ENCODE data around the gene OR51M1.
"Not testable (repeated sequence)": the region's sequence is repeated elsewhere in the genome, so short reads cannot be mapped to it uniquely, and the experiment has no call there.

The OR51M1 gene

GRCh38 chr11:5348551-5349194, 34.9 kb upstream of the OR51M1 start:
- H3K36me3 ChIP-seq (replicated peaks; ENCODE audit: insufficient read depth, low read length) = no peaks in the 10 kb centered on the region
- DNase-seq = no peak
- no peaks in the 10 kb centered on the region for H4K20me1 ChIP-seq (ENCODE audit: insufficient read depth, low read length)
- H3F3A ChIP-seq (ENCODE audit: insufficient read depth, low read length) = no peaks in the 10 kb centered on the region
- H3K79me2 ChIP-seq (ENCODE audit: low read length) = no peaks in the 10 kb centered on the region
- no peaks in the 10 kb centered on the region for H3K9me3 ChIP-seq (replicated peaks; ENCODE audit: insufficient read depth, low read length)
- no peaks in the 10 kb centered on the region for H3K4me1 ChIP-seq (ENCODE audit: low read length)
- TF ChIP-seq EZH2phosphoT487 (IDR thresholded peaks at IDR 0.05; ENCODE audit: low read length) (no peak), CTCF (IDR thresholded peaks at IDR 0.05; ENCODE audit: low read length) (no peak), EZH2 (optimal IDR thresholded peaks at IDR 0.05; ENCODE audit: low read depth, low read length) (no peak)
- no peak overlapping the region for H3K9ac ChIP-seq (ENCODE audit: low read length)
- H3K9me2 ChIP-seq (replicated peaks; ENCODE audit: insufficient read depth, low read length) = no peaks in the 10 kb centered on the region
- no peak overlapping the region for H2AFZ ChIP-seq (ENCODE audit: low read length)
- H3K4me2 ChIP-seq (ENCODE audit: low read depth, low read length) = no peak overlapping the region
- H3K4me3 ChIP-seq (ENCODE audit: low read length) = no peak overlapping the region
- H3K27me3 ChIP-seq (replicated peaks; ENCODE audit: insufficient read depth, low read length) = no peaks in the 10 kb centered on the region
- no peak overlapping the region for H3K27ac ChIP-seq (ENCODE audit: low read length)

GRCh38 chr11:5349550-5349949, 34.1 kb upstream of the OR51M1 start:
- H4K20me1 ChIP-seq (ENCODE audit: insufficient read depth, low read length) = no peaks in the 10 kb centered on the region
- no peak overlapping the region for H3K4me2 ChIP-seq (ENCODE audit: low read depth, low read length)
- no peaks in the 10 kb centered on the region for H3K27me3 ChIP-seq (replicated peaks; ENCODE audit: insufficient read depth, low read length)
- no peak overlapping the region for H3K4me3 ChIP-seq (ENCODE audit: low read length)
- H3K27ac ChIP-seq (ENCODE audit: low read length) = no peak overlapping the region
- no peaks in the 10 kb centered on the region for H3K4me1 ChIP-seq (ENCODE audit: low read length)
- H3K79me2 ChIP-seq (ENCODE audit: low read length) = no peaks in the 10 kb centered on the region
- no peak overlapping the region for H3K9ac ChIP-seq (ENCODE audit: low read length)
- no peak for TF ChIP-seq EZH2phosphoT487 (IDR thresholded peaks at IDR 0.05; ENCODE audit: low read length)
- no peak for TF ChIP-seq CTCF (IDR thresholded peaks at IDR 0.05; ENCODE audit: low read length)
- TF ChIP-seq EZH2 (optimal IDR thresholded peaks at IDR 0.05; ENCODE audit: low read depth, low read length) = no peak
- no peaks in the 10 kb centered on the region for H3K36me3 ChIP-seq (replicated peaks; ENCODE audit: insufficient read depth, low read length)
- no peak for DNase-seq
- H3F3A ChIP-seq (ENCODE audit: insufficient read depth, low read length) = no peaks in the 10 kb centered on the region
- H2AFZ ChIP-seq (ENCODE audit: low read length) = no peak overlapping the region
- H3K9me3 ChIP-seq (replicated peaks; ENCODE audit: insufficient read depth, low read length) = no peaks in the 10 kb centered on the region
- H3K9me2 ChIP-seq (replicated peaks; ENCODE audit: insufficient read depth, low read length) = no peaks in the 10 kb centered on the region

- Histone ChIP-seq H3K27ac (ENCODE audit: low read length) (no peak within 1 kb of the TSS), H3F3A (ENCODE audit: insufficient read depth, low read length) (no peaks in the 10 kb centered on the region), H3K36me3 (replicated peaks; ENCODE audit: insufficient read depth, low read length) (no peaks in the 10 kb centered on the region)
Measured at GRCh38 chr11:5351208-5351607, 32.4 kb upstream of the OR51M1 start, which contains the start of gene OR51B6. OR51B6 (plus strand) TSS chr11:5351508; CDS start chr11:5351508, 0 bp downstream.

GRCh38 chr11:5356031-5356430, 27.6 kb upstream of the OR51M1 start:
- H3K4me3 ChIP-seq (ENCODE audit: low read length); H3F3A ChIP-seq (ENCODE audit: insufficient read depth, low read length); H3K4me2 ChIP-seq (ENCODE audit: low read depth, low read length); H3K79me2 ChIP-seq (ENCODE audit: low read length); DNase-seq; H3K4me1 ChIP-seq (ENCODE audit: low read length); H3K36me3 ChIP-seq (replicated peaks; ENCODE audit: insufficient read depth, low read length); H3K9me3 ChIP-seq (replicated peaks; ENCODE audit: insufficient read depth, low read length); H3K9ac ChIP-seq (ENCODE audit: low read length); H4K20me1 ChIP-seq (ENCODE audit: insufficient read depth, low read length); H3K9me2 ChIP-seq (replicated peaks; ENCODE audit: insufficient read depth, low read length); H2AFZ ChIP-seq (ENCODE audit: low read length); H3K27ac ChIP-seq (ENCODE audit: low read length); H3K27me3 ChIP-seq (replicated peaks; ENCODE audit: insufficient read depth, low read length): not testable (repeated sequence)

More at GRCh38 chr11:5351208-5351607, 32.4 kb upstream of the OR51M1 start, which contains the start of gene OR51B6:
- Histone ChIP-seq H2AFZ (ENCODE audit: low read length) (no peak within 1 kb of the TSS), H3K9ac (ENCODE audit: low read length) (no peak within 1 kb of the TSS), H3K4me3 (ENCODE audit: low read length) (no peak within 1 kb of the TSS), H3K79me2 (ENCODE audit: low read length) (no peaks in the 10 kb centered on the region), H3K4me2 (ENCODE audit: low read depth, low read length) (no peak within 1 kb of the TSS), H4K20me1 (ENCODE audit: insufficient read depth, low read length) (no peaks in the 10 kb centered on the region), H3K4me1 (ENCODE audit: low read length) (no peaks in the 10 kb centered on the region), H3K9me2 (replicated peaks; ENCODE audit: insufficient read depth, low read length) (no peaks in the 10 kb centered on the region), H3K27me3 (replicated peaks; ENCODE audit: insufficient read depth, low read length) (no peaks in the 10 kb centered on the region), H3K9me3 (replicated peaks; ENCODE audit: insufficient read depth, low read length) (no peaks in the 10 kb centered on the region)
- TF ChIP-seq CTCF (IDR thresholded peaks at IDR 0.05; ENCODE audit: low read length) = no peak
- no peak for TF ChIP-seq EZH2phosphoT487 (IDR thresholded peaks at IDR 0.05; ENCODE audit: low read length)
- no peak for TF ChIP-seq EZH2 (optimal IDR thresholded peaks at IDR 0.05; ENCODE audit: low read depth, low read length)
- DNase-seq = no peak

Data from MM.1S (cell line).